ENCODE data around the gene ZXDC.

ZXDC gene

DNA sequence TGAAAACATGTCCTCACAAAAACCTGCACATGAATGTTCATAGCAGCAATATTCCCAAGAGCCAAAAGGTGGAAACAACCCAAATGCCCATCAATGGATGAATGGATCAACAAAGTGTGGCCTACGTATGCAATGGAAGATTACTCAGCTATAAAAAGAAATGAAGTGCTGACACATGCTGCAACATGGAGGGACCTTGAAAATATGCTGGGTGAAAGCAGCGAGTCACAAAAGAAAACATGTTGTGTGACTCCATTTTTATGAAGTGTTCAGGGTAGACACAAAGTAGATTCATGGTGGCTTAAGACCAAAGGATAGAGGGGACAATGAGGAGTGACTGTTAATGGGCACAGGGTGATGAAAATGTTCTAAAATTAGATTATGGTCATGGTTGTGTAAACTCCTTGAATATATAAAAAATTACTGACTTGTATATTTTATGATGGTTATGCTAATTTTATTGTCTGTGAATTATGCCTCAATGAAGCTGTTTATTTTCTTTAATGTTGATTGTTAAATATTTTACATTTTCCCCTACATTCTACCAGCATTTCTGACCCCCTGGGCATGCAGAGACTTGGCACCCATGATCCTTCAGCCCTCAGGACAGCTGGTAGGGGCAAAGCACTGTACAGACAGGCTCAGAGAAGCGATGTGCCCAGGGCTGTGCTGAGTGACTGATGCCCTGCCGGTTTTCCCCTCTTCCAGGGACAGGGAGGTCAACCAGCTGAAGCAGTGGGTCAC lies 43.2 kb downstream of the ZXDC start:
- DNase-seq: no peak

- peak; percentile 29 for DNase-seq
These were observed 44.6 kb downstream of the ZXDC start for GRCh38 chr3:126431103-126431534.

- no peak for DNase-seq
These were observed 50.9 kb downstream of the ZXDC start for GRCh38 chr3:126424751-126425150.

- peak; percentile 51 for DNase-seq
These were observed 51.5 kb downstream of the ZXDC start for GRCh38 chr3:126424039-126424717.

DNA sequence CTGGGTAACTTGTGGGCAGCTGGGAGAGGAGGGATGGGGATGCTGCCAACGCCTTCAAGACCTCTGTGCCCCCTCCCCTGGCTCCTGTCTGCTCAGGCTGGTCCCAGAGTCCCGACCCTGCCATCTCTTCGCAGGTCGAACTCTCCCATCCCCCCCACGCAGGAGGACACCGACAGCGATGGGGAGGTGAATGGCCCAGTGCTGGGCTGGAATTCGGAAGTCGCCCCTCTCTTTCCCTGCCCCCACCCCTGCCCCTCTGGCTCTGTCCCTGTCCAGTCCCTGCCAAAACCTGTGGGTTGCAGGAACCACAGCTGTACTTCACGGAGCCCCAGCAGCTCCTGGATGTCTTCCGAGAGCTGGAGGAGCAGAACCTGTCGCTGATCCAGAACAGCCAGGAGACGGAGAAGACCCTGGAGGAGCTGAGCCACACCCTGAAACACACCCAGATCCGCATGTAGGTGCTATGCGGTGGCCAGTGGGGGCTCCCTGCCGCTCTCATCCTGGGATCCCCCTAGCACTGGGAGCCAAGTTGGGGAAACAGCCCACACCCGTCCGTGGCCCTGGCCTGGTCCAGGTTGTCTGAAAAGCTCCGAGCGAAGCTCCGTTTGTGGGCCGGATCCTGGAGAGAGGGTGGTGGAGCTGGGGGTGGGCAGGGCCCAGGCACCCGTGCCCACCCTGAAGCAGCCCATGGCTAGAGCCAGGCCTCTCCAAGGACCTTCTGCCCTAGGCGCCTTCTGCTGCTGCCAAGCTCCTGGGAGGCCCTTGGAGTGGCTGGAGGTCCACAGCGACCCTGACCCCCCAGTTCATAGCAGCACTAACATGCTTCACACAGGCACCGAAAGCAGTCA lies 52.3 kb downstream of the ZXDC start:
- peak; percentile 49 for DNase-seq

- DNase-seq: peak; percentile 44
These were observed 53.1 kb downstream of the ZXDC start for GRCh38 chr3:126422571-126423091.

GRCh38 chr3:126422121-126422520 lies 53.6 kb downstream of the ZXDC start:
- DNase-seq: peak; percentile 45

- DNase-seq: peak; percentile 37
These were observed 54.0 kb downstream of the ZXDC start for GRCh38 chr3:126421573-126422119.

DNA sequence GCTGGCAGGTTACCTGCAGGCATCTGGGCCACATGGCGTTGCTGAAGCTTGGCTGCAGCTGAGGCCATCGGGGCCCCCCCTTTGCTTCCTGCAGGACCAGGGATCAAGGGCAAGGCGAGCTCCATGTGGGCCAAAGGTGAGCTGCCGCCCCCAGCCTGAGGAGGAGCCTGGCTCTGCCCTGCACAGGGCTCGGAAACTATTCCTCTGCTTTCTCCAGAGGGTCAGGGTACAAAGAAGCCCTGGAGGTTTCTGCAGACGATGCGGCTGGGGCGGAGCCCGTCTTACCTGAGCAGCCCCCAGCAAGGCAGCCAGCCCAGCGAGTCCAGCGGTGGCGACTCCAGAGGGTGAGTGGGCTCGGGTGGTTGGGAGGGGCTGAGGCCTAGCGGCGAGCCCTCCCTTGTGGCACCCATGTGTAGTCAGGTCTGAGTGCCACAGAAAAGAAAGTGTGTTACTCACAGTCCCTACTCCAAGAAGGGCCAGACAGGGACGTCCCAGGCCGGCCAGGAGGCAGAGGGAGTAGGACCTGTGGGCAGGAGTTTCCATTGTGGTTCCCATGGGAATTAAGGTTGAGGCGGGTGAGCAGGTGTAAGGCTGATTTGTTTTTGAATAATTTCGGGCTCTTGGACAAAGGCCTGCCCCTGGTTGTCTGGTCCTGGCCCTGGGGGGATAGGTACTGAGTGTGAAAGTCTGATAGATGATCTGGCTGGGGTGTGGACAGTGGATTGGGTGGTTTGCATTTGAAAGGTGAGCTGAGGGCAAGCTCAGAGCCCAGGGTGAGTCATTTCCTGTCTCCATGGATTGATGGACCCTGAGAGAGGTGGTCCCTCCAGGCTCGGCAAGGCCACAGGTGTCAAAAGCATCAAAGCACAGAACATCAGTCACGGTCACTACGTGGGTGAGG lies 55.6 kb downstream of the ZXDC start:
- peak; percentile 64 for DNase-seq

DNA sequence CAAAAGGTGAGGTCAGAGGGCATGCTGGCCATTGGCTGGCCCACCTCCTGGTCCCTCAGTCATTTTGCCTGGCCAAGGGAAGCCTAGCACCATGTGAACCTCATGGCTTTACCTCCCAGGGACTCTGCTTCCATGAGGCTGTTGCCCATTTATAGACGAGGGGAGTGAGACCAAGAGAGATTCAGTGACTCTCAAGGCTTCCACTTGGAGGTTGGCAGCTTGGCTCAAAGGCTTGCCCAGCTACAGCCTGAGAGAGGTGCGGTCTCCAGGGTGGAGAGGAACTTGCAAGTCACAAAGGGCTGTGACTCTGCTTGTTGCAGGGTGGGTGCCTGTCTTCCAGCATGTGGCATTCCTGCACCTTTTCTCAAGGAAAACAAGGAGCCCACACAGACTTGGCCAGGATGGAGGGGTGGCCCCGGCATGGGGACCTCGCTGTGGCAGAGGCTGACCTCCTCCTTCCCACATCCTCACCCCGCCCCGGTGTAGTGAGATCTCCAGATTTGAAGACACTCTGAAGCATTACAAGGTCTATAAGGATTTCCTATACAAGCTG lies 56.5 kb downstream of the ZXDC start:
- DNase-seq: peak; percentile 48

- DNase-seq: no peak
These were observed 57.0 kb downstream of the ZXDC start for GRCh38 chr3:126418661-126419131.

DNA sequence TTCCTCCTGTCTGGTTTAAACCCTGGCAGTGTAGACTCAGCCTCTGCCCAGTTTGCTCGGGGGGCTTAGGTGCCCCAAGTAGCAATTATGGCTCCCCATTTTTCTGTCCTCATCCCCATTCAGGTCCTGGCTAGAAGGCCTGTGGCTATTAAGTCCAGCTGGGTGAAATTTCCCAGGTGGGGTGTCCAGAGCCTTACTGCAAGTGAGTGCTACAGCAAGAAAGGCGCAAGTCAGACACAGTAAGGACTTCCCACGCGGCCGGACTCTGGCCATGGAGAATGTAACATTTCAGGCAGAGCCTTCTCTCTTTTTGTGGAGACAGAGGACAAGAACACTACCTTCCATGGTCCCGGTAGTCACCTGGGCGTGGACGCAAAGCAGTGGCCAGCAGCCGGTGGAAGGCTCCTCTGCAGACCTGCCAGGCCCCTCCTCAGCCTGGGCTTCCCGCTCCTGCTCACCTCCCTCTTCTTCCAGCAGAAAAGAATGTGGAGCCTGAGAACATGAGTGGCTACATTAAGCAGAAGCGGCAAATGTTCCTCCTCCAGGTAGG lies 57.6 kb downstream of the ZXDC start:
- no peak for DNase-seq

DNA sequence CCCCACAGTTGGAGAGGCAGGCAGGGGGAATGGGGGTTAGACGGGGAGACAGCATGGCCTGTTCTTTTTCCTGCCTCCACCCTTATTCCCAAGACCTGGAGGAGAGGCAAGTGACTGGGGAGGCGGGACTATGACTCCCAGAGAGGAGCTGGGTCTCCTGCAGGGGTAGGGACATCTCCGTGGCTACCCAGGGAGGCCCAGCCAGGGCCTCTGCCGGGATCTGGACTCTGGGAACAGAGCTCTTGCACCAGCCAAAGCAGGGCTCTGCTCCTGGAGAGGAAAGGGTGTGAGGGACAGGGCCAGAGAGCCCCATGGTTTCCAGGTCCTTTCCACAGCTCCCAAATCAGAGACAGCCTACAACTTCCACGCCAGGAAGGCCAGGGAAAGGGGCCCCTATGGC lies 58.2 kb downstream of the ZXDC start:
- peak; percentile 45 for DNase-seq

GRCh38 chr3:126416943-126417342 lies 58.7 kb downstream of the ZXDC start:
- DNase-seq: peak; percentile 24

GRCh38 chr3:126415661-126416591 lies 59.8 kb downstream of the ZXDC start:
- peak; percentile 43 for DNase-seq

DNA sequence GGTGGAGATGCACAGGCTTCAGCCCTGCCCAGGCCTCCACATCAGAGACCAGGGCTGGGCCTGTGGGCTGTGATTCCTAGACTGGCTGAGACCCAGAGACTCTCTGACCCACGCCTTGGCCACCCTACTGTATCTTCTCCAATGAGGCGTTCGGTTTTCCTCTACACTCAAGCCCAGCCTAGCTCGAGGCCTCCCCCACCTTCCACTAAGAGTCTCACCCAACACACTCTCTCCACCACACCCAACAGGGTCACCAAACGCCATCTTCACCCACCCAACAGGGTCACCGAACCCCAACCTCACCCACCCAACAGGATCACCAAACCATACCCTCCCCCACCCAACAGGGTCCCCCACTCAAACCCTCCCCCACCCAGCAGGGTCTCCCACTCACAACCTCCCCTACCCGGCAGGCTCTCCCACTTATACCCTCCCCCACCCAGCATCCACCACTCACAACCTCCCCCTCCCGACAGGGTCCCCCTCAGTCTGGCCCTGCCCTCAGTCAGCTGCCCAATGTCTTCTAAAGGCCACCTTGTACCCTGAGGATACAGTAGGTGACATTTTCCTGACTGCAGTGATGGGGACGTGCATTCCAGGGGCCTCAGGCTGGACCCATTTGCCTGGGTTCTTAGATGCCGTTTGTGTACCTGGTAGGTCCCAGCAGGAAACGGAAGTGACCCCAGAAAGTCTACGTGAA lies 60.6 kb downstream of the ZXDC start:
- DNase-seq: peak; percentile 33

- DNase-seq: peak; percentile 37
These were observed 61.3 kb downstream of the ZXDC start for GRCh38 chr3:126414406-126414805.

- peak; percentile 38 for DNase-seq
These were observed 62.0 kb downstream of the ZXDC start for GRCh38 chr3:126413693-126414080.
